ENCODE measurements around the gene TXNDC5.

GRCh38 chr6:7910298-7910653, 312 bp downstream of the TXNDC5 start:
- TF ChIP-seq GATA3 (IDR thresholded peaks at IDR 0.05; ENCODE audit: low read depth, low read length) (no peak), GATA2 (IDR thresholded peaks at IDR 0.05; ENCODE audit: low read depth, low read length) (no peak)
